A673 (cell line): ENCODE measurements around the gene ZNF274.

Source experiments
- CTCF ChIP-seq: fragments of 300-800, 200-600 bp; sonication (generic); conservative IDR thresholded peaks from 2 replicates; pipeline ENCODE4 v1.5.1; 2017; ENCODE audit warnings: low read depth, mild to moderate bottlenecking, antibody characterized with exemption, low read length, moderate library complexity, mixed read lengths
- EZH2 ChIP-seq: fragments of 200-600 bp; sonication (generic); IDR thresholded peaks from 2 replicates; pipeline ENCODE4 v1.6.1; 2017; ENCODE audit warnings: borderline replicate concordance, low read depth, mild to moderate bottlenecking, mixed read lengths, antibody characterized with exemption, low read length; ENCODE audit not compliant: poor library complexity, severe bottlenecking

GRCh38 chr19:58166268-58166667 is 16.6 kb upstream of the ZNF274 start:
- TF ChIP-seq CTCF (no peak), EZH2 (no peak)
